ENCODE data around the gene SLC22A13. TPM values are rescaled to one million over a fixed set of nuclear protein-coding genes. Genes with fewer than 3 reads are reported as not detected.

SLC22A13 gene
- total RNA-seq, 1 donor from 2014 or later: 0.32 TPM

- Histone ChIP-seq H3K27me3 (ENCODE audit: low read depth) (no peaks in the 10 kb centered on the region), H3K4me3 (no peak overlapping the region), H3K9me3 (no peaks in the 10 kb centered on the region), H3K36me3 (no peaks in the 10 kb centered on the region), H3K27ac (no peak overlapping the region), H3K4me1 (no peaks in the 10 kb centered on the region)
- no peak for ATAC-seq
- DNase-seq: no peak
- intact Hi-C loops (cut with DNase I): no loop called here
- TF ChIP-seq CTCF (IDR thresholded peaks at IDR 0.05): no peak
These were observed 1.2 kb upstream of the SLC22A13 start for GRCh38 chr3:38264353-38264771.

GRCh38 chr3:38264779-38265178, 833 bp upstream of the SLC22A13 start:
- H3K27ac ChIP-seq: no peak overlapping the region
- H3K4me1 ChIP-seq: no peaks in the 10 kb centered on the region
- H3K36me3 ChIP-seq: no peaks in the 10 kb centered on the region
- H3K4me3 ChIP-seq: no peak overlapping the region
- H3K9me3 ChIP-seq: no peaks in the 10 kb centered on the region
- ATAC-seq: no peak
- no peak for TF ChIP-seq CTCF (IDR thresholded peaks at IDR 0.05)
- no peak for DNase-seq
- no peaks in the 10 kb centered on the region for H3K27me3 ChIP-seq (ENCODE audit: low read depth)
- intact Hi-C loops (cut with DNase I): no loop called here

GRCh38 chr3:38266810-38267209, 1.2 kb downstream of the SLC22A13 start:
- no peak for DNase-seq
- Histone ChIP-seq H3K27me3 (ENCODE audit: low read depth) (no peaks in the 10 kb centered on the region), H3K4me3 (no peak overlapping the region), H3K36me3 (no peaks in the 10 kb centered on the region), H3K27ac (no peak overlapping the region), H3K4me1 (no peaks in the 10 kb centered on the region), H3K9me3 (no peaks in the 10 kb centered on the region)
- intact Hi-C loops (cut with DNase I): no loop called here
- TF ChIP-seq CTCF (IDR thresholded peaks at IDR 0.05): no peak
- no peak for ATAC-seq

- Histone ChIP-seq H3K27ac (no peak overlapping the region), H3K4me1 (no peaks in the 10 kb centered on the region), H3K36me3 (no peaks in the 10 kb centered on the region), H3K9me3 (no peaks in the 10 kb centered on the region), H3K27me3 (ENCODE audit: low read depth) (no peaks in the 10 kb centered on the region), H3K4me3 (no peak overlapping the region)
- no peak for DNase-seq
- intact Hi-C loops (cut with DNase I): no loop called here
- ATAC-seq: no peak
- TF ChIP-seq CTCF (IDR thresholded peaks at IDR 0.05): no peak
These were observed 2.0 kb downstream of the SLC22A13 start for GRCh38 chr3:38267662-38268061.

- Histone ChIP-seq H3K9me3 (no peaks in the 10 kb centered on the region), H3K4me3 (no peak overlapping the region), H3K27me3 (ENCODE audit: low read depth) (no peaks in the 10 kb centered on the region), H3K27ac (no peak overlapping the region), H3K36me3 (no peaks in the 10 kb centered on the region), H3K4me1 (no peaks in the 10 kb centered on the region)
- ATAC-seq (peak in 1 of 2 donors; percentile 35), DNase-seq (no peak)
- TF ChIP-seq CTCF (IDR thresholded peaks at IDR 0.05): no peak
- intact Hi-C loops (cut with DNase I): no loop called here
These were observed 2.5 kb downstream of the SLC22A13 start for GRCh38 chr3:38268087-38268486.

- TF ChIP-seq CTCF (IDR thresholded peaks at IDR 0.05): no peak
- no peak for ATAC-seq
These were observed 2.9 kb downstream of the SLC22A13 start for GRCh38 chr3:38268522-38268921.

More at GRCh38 chr3:38268522-38268921, 2.9 kb downstream of the SLC22A13 start:
- intact Hi-C loops (cut with DNase I): no loop called here
- Histone ChIP-seq H3K27ac (no peak overlapping the region), H3K27me3 (ENCODE audit: low read depth) (no peaks in the 10 kb centered on the region), H3K4me3 (no peak overlapping the region), H3K4me1 (no peaks in the 10 kb centered on the region), H3K36me3 (no peaks in the 10 kb centered on the region), H3K9me3 (no peaks in the 10 kb centered on the region)
- DNase-seq: no peak
